B cell (primary cell): ENCODE measurements around the gene RNF34. TPM values are rescaled to one million over a fixed set of nuclear protein-coding genes. Genes with fewer than 3 reads are reported as not detected.

ENCODE experiments used
- ATAC-seq: fragments of 200-7000 bp; cut with Tn5 transposase; one replicate; pipeline ENCODE4 v1.10.0; 2021; ENCODE audit warnings: low read depth, mild to moderate bottlenecking, moderate number of reproducible peaks, moderate library complexity
- CTCF ChIA-PET: fragments of 350-600 bp; sonication (Branson Sonifier 250); formaldehyde crosslinking; loops from one replicate; lab custom pipeline; 2021; ENCODE audit warnings: antibody characterized with exemption, inconsistent platforms; lab: Charles Lee
- POLR2A ChIA-PET: fragments of 350-600 bp; sonication (Branson Sonifier 250); formaldehyde crosslinking; loops from one replicate; lab custom pipeline; 2021; ENCODE audit warnings: antibody characterized with exemption; lab: Charles Lee
- DNase-seq: peaks from one replicate; pipeline ENCODE4 v3.0.0; 2013
- H2AFZ ChIP-seq: 2 replicates; pipeline ENCODE4 v1.6.1; 2012; ENCODE audit warnings: mild to moderate bottlenecking, low read depth, low read length; ENCODE audit not compliant: insufficient read depth, poor library complexity, severe bottlenecking
- H3K27ac ChIP-seq, 2 donors: 1 replicate in 1 of 2; 2 replicates in 1 of 2; pipeline ENCODE4 v1.5.1; 2012 to 2013; ENCODE audit warnings: low read length in 2 of 2, mild to moderate bottlenecking in 2 of 2, moderate library complexity in 1 of 2
- H3K27me3 ChIP-seq, 4 experiments: fragments of 200-600 bp in 1 of 4; sonication (generic) in 1 of 4; replicated peaks in 1 of 4; 1 replicate in 2 of 4; 2 replicates in 2 of 4; pipeline versions ENCODE4 v1.6.1 to v1.7.0; 2013 to 2016; ENCODE audit warnings: low read length in 3 of 4, mild to moderate bottlenecking in 2 of 4, mixed read lengths in 1 of 4, moderate library complexity in 1 of 4; ENCODE audit not compliant: insufficient read depth in 4 of 4, control insufficient read depth in 3 of 4; ENCODE audit errors: control extremely low read depth in 1 of 4
- H3K36me3 ChIP-seq, 2 experiments: replicated peaks in 1 of 2; 1 replicate in 1 of 2; 2 replicates in 1 of 2; pipeline versions ENCODE4 v1.6.1 to v1.7.1; 2013; ENCODE audit warnings: low read length in 1 of 2; ENCODE audit not compliant: insufficient read depth in 2 of 2, control insufficient read depth in 1 of 2; ENCODE audit errors: control extremely low read depth in 1 of 2, extremely low read depth in 1 of 2
- H3K4me1 ChIP-seq, 2 donors: fragments of 200-600 bp in 1 of 2; sonication (generic) in 1 of 2; 1 replicate in 1 of 2; 2 replicates in 1 of 2; pipeline versions ENCODE4 v1.5.1 to v1.6.1; 2013 to 2017; ENCODE audit warnings: low read length in 2 of 2; ENCODE audit not compliant: control insufficient read depth in 2 of 2, insufficient read depth in 2 of 2
- H3K4me2 ChIP-seq: replicated peaks from 2 replicates; pipeline ENCODE3; 2012; ENCODE audit warnings: mild to moderate bottlenecking, low read depth, low read length; ENCODE audit not compliant: poor library complexity, severe bottlenecking
- H3K4me3 ChIP-seq, 5 experiments: fragments of 200-600 bp in 1 of 5; sonication (generic) in 1 of 5; 1 replicate in 3 of 5; 2 replicates in 2 of 5; pipeline versions ENCODE4 v1.5.1 to v1.7.0; 2011 to 2016; ENCODE audit warnings: low read length in 4 of 5, mild to moderate bottlenecking in 4 of 5, low read depth in 2 of 5, control low read depth in 1 of 5, moderate library complexity in 1 of 5; ENCODE audit not compliant: insufficient read depth in 1 of 5; ENCODE audit errors: control extremely low read depth in 1 of 5, extremely low read depth in 1 of 5
- H3K79me2 ChIP-seq: fragments of 200-600 bp; sonication (generic); one replicate; pipeline ENCODE4 v1.6.0; 2016; ENCODE audit warnings: low read length; ENCODE audit not compliant: control insufficient read depth, insufficient read depth
- H3K9ac ChIP-seq: fragments of 200-600 bp; sonication (generic); 2 replicates; pipeline ENCODE4 v1.6.1; 2017; ENCODE audit warnings: mild to moderate bottlenecking, low read length, moderate library complexity
- H3K9me3 ChIP-seq, 3 donors: one replicate each; pipeline versions ENCODE4 v1.6.1 to v1.7.1; 2013; ENCODE audit warnings: low read length in 2 of 3; ENCODE audit not compliant: control insufficient read depth in 2 of 3, insufficient read depth in 1 of 3; ENCODE audit errors: control extremely low read depth in 1 of 3
- H4K20me1 ChIP-seq: 2 replicates; pipeline ENCODE4 v1.6.0; 2012; ENCODE audit warnings: mild to moderate bottlenecking, low read length; ENCODE audit not compliant: insufficient read depth, control insufficient read depth, poor library complexity, severe bottlenecking
- H3K27ac Mint-ChIP-seq: one replicate; pipeline ENCODE4 v1.8.0; 2021; ENCODE audit warnings: mixed read lengths
- H3K27me3 Mint-ChIP-seq: one replicate; pipeline ENCODE4 v1.8.0; 2021; ENCODE audit warnings: mixed read lengths
- H3K4me1 Mint-ChIP-seq: one replicate; pipeline ENCODE4 v1.8.0; 2021; ENCODE audit warnings: mixed read lengths
- H3K4me3 Mint-ChIP-seq: one replicate; pipeline ENCODE4 v1.8.0; 2021; ENCODE audit warnings: mixed read lengths
- H3K9me3 Mint-ChIP-seq: one replicate; pipeline ENCODE4 v1.8.0; 2022; ENCODE audit warnings: mixed read lengths; ENCODE audit not compliant: insufficient read depth
- CTCF ChIP-seq: fragments of 200-600 bp; IDR thresholded peaks from one replicate; pipeline ENCODE4 v1.8.0; 2022; ENCODE audit warnings: antibody characterized with exemption, mild to moderate bottlenecking
- EZH2 ChIP-seq: IDR thresholded peaks from 2 replicates; pipeline ENCODE4 v1.6.1; 2012; ENCODE audit warnings: borderline replicate concordance, low read depth, mild to moderate bottlenecking, moderate library complexity, low read length; ENCODE audit not compliant: insufficient read depth, poor library complexity, severe bottlenecking
- WGBS: methylation state at CpG from one replicate; pipeline ENCODE4 v1.1.5; 2013; ENCODE audit warnings: missing lambda C conversion rate; ENCODE audit not compliant: insufficient coverage; 5-methylcytosine and 5-hydroxymethylcytosine counted together
- intact Hi-C: fragments of 100-400 bp; cut with micrococcal nuclease; formaldehyde crosslinking; loops from one replicate; pipeline ENCODE4 v1.10.0; 2022
- polyA plus RNA-seq: library from polyadenylated mRNA; depleted of rRNA; stranded (reverse); fragments of >200 nt; gene quantifications from 2 replicates; pipeline ENCODE4 v1.2.3, GENCODE V29; 2012
- total RNA-seq, 2 donors: library from RNA; stranded (reverse); fragments of 120-200 nt in 1 of 2; gene quantifications; 1 replicate in 1 of 2; 2 replicates in 1 of 2; pipeline versions ENCODE4 v1.2.3 to v1.2.4, GENCODE V29; 2013 to 2022

RNF34 gene
- total and polyA plus RNA-seq, 2 donors (not counting 1 experiment from before 2014, with no cell fraction given): 24.9 to 86.7 TPM

- DNase-seq: no peak
- Histone ChIP-seq H2AFZ (no peak overlapping the region), H3K4me3 (no peak overlapping the region), H3K9me3 (no peaks in the 10 kb centered on the region), H3K4me1 (peaks cover 5 to 25% of the 10 kb centered on the region in 2 donors), H3K79me2 (peaks cover 22% of the 10 kb centered on the region), H3K27me3 (no peaks in the 10 kb centered on the region), H3K36me3 (no peaks in the 10 kb centered on the region), H3K9ac (no peak overlapping the region), H4K20me1 (peaks cover 8% of the 10 kb centered on the region), H3K4me2 (no peak overlapping the region), H3K27ac (no peak overlapping the region)
- POLR2A ChIA-PET: no interaction called here
- CTCF ChIA-PET: interaction anchor here (0.6 kb wide), 1 partner anchor 11 kb away, joined by 5 read pairs; no protein-coding TSS in a partner anchor
- Mint-ChIP-seq H3K27ac (peak overlapping the region; percentile 6), H3K4me1 (peaks cover 44% of the 10 kb centered on the region), H3K9me3 (no peaks in the 10 kb centered on the region), H3K4me3 (no peak overlapping the region), H3K27me3 (no peaks in the 10 kb centered on the region)
- WGBS: no CpG with 5 or more reads among the region's 7 CpGs
- ATAC-seq: no peak
- no peak for TF ChIP-seq EZH2
- no peak for TF ChIP-seq CTCF
- intact Hi-C loops: no loop called here
Observed at GRCh38 chr12:121472150-121472905, 72.4 kb downstream of the RNF34 start.

Other genes starting within 250 kb of the RNF34 start
- gene P2RX4, start 190.0 kb upstream of the RNF34 start, total RNA-seq: 27.2 and 30.4 TPM in 2 replicates
- gene P2RX4, start 190.0 kb upstream of the RNF34 start, polyA plus RNA-seq: 29.7 and 31.9 TPM in 2 replicates
- gene CAMKK2, start 103.4 kb upstream of the RNF34 start, total RNA-seq: 17.1 and 22.0 TPM in 2 replicates
- 9.3 and 9.7 TPM in 2 replicates for gene CAMKK2, start 103.4 kb upstream of the RNF34 start, polyA plus RNA-seq
- 150 and 154 TPM in 2 replicates for gene ANAPC5, start 47.7 kb upstream of the RNF34 start, total RNA-seq
- 171 and 198 TPM in 2 replicates for gene ANAPC5, start 47.7 kb upstream of the RNF34 start, polyA plus RNA-seq
- 126 and 129 TPM in 2 replicates for gene KDM2B, start 180.9 kb downstream of the RNF34 start, total RNA-seq
- 108 and 109 TPM in 2 replicates for gene KDM2B, start 180.9 kb downstream of the RNF34 start, polyA plus RNA-seq
- gene ORAI1, start 226.4 kb downstream of the RNF34 start, total RNA-seq: 43.2 and 44.2 TPM in 2 replicates
- gene ORAI1, start 226.4 kb downstream of the RNF34 start, polyA plus RNA-seq: 57.0 and 66.0 TPM in 2 replicates